HG03442 (cell line): ENCODE data around the gene TMEM129.
"Not testable (repeated sequence)": the region's sequence is repeated elsewhere in the genome, so short reads cannot be mapped to it uniquely, and the experiment has no call there.

ENCODE experiments used
- ATAC-seq: cut with Tn5 transposase; IDR thresholded peaks from one replicate; pipeline ENCODE4 v1.9.1; 2021; ENCODE audit warnings: mild to moderate bottlenecking, moderate library complexity; ENCODE audit not compliant: unreplicated experiment

The TMEM129 gene

DNA sequence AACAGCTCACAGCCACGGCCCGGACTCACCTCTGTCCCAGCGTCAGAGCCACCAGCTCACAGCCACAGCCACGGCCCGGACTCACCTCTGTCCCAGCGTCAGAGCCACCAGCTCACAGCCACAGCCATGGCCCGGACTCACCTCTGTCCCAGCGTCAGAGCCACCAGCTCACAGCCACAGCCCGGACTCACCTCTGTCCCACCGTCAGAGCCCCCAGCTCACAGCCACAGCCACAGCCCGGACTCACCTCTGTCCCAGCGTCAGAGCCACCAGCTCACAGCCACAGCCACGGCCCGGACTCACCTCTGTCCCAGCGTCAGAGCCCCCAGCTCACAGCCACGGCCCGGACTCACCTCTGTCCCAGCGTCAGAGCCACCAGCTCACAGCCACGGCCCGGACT, 50.1 kb downstream of the TMEM129 start:
- ATAC-seq: not testable (repeated sequence)

DNA sequence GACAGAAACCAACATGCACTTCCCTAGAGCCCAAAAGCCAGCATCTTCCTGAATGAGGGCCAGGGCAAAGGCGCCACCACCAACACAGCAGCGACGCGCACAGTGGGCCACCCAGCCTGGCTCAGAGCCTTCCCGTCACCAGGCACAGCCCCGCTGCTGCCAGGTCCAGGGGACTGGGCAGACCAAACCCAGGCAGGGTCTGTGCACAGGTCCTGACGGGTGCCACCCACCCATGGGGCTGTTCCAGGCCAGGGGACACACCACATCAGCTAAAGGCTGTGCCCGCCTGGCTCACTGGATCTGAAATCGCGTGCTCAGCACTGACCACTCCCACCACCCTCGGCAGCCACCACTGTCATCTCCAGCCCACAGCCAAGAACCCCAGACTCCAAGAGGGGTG, 50.8 kb downstream of the TMEM129 start:
- no peak for ATAC-seq

- ATAC-seq: no peak
Measured at GRCh38 chr4:1669850-1670249, 51.3 kb downstream of the TMEM129 start.

DNA sequence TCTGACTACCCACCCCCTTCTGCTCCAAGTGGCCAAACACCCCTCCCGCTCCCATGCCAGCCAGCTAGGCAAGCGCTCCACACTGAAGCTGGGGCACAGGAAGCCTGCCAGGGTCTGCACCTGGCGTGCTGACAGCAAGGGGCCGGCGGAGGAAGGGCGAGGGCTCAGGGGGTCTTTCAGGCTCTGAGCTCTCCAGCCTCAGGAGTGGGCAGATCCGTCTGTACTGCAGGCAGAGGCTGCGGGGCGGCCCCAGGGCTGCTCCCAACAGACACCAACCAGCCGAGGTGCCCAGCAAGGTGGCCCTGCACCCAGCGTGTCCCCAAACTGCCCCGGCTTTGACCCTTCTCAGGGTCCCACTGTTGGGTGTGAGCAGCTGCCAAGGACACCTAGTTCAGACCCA, 51.9 kb downstream of the TMEM129 start:
- ATAC-seq: no peak

DNA sequence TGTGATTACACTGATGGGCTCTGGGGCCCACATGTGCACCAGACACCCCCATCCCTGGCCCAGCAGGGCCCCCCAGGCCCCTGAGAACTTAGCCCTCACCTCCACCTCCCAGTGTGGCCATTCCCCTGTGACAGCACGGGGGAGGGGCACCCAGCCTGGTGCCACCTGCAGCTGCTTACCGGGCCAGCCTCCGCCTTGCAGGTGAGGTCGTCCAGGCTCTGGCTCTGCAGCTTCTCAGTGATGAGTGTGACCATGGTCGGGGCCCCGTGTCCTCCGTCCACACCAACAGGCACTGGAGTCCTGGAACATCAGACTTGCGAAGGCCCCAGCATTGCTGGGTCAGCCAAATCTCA, 52.7 kb downstream of the TMEM129 start:
- ATAC-seq: no peak

- ATAC-seq: no peak
Measured at GRCh38 chr4:1667273-1667672, 53.9 kb downstream of the TMEM129 start.

- ATAC-seq: no peak
Measured at GRCh38 chr4:1666391-1666790, 54.7 kb downstream of the TMEM129 start.
